ENCODE measurements around the gene EVI2B. TPM values are rescaled to one million over a fixed set of nuclear protein-coding genes. Genes with fewer than 3 reads are reported as not detected.
A peak's percentile ranks its signal among the peaks of the same experiment; 100 is the strongest.
"Not testable (repeated sequence)": the region's sequence is repeated elsewhere in the genome, so short reads cannot be mapped to it uniquely, and the experiment has no call there.

EVI2B gene, protein sequence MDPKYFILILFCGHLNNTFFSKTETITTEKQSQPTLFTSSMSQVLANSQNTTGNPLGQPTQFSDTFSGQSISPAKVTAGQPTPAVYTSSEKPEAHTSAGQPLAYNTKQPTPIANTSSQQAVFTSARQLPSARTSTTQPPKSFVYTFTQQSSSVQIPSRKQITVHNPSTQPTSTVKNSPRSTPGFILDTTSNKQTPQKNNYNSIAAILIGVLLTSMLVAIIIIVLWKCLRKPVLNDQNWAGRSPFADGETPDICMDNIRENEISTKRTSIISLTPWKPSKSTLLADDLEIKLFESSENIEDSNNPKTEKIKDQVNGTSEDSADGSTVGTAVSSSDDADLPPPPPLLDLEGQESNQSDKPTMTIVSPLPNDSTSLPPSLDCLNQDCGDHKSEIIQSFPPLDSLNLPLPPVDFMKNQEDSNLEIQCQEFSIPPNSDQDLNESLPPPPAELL
- total RNA-seq, result 0.52 TPM

DNA sequence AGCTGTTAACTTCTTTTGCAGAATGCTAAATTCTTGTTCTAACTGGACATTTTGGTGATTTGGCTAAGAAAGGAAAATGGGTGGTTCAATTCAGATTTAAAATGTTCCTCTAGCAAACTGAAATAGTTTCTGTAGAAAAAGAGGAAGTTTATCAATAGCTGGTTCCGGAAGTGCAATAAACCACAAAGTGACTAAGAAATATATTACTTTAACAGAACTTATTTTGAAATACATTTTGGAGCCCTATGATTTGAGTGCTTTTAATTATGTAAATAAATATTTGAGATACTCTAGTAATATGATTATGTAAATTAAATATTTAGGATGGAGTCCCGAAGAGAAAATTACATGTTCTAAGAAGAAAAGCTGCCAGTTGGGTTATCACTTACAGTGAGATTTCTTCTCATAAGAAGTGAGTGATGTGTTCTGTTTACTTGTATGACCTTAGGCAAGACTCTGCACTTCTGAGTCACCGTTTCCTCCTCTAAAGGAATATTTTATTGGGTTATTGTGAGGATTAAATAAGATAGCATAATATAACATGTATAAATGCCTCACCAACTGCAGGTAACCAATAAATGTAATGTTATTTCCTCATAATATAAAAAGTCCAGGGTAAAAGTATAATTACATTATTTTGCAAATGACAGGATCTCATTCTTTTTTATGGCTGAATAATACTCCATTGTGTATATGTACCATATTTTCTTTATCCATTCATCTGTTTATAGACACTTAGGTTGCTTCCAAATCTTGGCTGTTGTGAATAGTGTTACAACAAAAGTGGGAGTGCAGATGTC lies at the start of gene EVI2B:
TSS of gene EVI2B (minus strand) at position 73 of the 800 bp plus-strand sequence. CDS start 8,445 bp downstream, outside the sequence.
- Histone ChIP-seq H3K4me3 (ENCODE audit: low read length in 3 of 3) (no peak within 1 kb of the TSS), H3K27me3 (ENCODE audit: control insufficient read depth in 3 of 3, insufficient read depth in 3 of 3, low read length in 3 of 3) (no peaks in the 10 kb centered on the region), H3K4me1 (ENCODE audit: control insufficient read depth in 3 of 3, insufficient read depth in 3 of 3, low read length in 3 of 3) (no peaks in the 10 kb centered on the region), H3K36me3 (ENCODE audit: control insufficient read depth in 3 of 3, insufficient read depth in 3 of 3, low read length in 3 of 3) (no peaks in the 10 kb centered on the region), H3K9me3 (ENCODE audit: control insufficient read depth in 3 of 3, low read length in 3 of 3) (no peaks in the 10 kb centered on the region), H3K27ac (ENCODE audit: low read depth, low read length) (peak within 1 kb of the TSS; percentile 27), H3K9ac (ENCODE audit: low read depth in 1 of 3, low read length in 3 of 3) (no peak within 1 kb of the TSS)

DNA sequence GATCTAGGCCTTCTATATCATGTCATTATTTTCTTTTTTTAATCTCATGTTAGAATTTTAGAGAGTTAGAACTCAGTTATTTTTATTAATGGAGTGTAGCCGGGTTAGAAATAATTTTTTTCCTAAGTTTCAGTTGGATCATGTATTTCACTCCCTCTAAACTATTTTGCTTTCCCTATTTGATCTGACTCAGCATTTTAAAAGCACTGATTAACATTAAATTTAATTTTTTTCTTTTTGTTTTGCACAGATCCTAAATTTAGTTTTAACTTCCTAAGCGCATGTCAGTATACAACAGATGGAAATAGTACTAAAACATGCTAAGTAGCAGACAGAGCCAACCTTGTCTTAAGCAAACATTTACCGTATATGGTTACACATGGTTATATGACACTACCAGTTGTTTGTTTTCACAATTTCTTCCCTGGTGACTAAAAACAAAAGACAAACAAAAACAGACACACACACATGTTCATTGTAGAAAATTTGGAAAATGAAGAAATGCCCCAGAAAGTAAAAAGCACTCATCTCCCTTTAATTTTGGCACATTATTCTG lies 44.1 kb upstream of the EVI2B start:
- no peak overlapping the region for H3K27ac ChIP-seq (ENCODE audit: low read depth, low read length)
- H3K9ac ChIP-seq (ENCODE audit: low read depth in 1 of 3, low read length in 3 of 3), result no peak overlapping the region
- no peaks in the 10 kb centered on the region for H3K27me3 ChIP-seq (ENCODE audit: control insufficient read depth in 3 of 3, insufficient read depth in 3 of 3, low read length in 3 of 3)
- H3K4me3 ChIP-seq (ENCODE audit: low read length in 3 of 3), result no peak overlapping the region
- peaks cover 4 to 26% (median 20%) of the 10 kb centered on the region in 3 donors for H3K36me3 ChIP-seq (ENCODE audit: control insufficient read depth in 3 of 3, insufficient read depth in 3 of 3, low read length in 3 of 3)
- no peaks in the 10 kb centered on the region for H3K4me1 ChIP-seq (ENCODE audit: control insufficient read depth in 3 of 3, insufficient read depth in 3 of 3, low read length in 3 of 3)
- H3K9me3 ChIP-seq (ENCODE audit: control insufficient read depth in 3 of 3, low read length in 3 of 3), result no peaks in the 10 kb centered on the region

DNA sequence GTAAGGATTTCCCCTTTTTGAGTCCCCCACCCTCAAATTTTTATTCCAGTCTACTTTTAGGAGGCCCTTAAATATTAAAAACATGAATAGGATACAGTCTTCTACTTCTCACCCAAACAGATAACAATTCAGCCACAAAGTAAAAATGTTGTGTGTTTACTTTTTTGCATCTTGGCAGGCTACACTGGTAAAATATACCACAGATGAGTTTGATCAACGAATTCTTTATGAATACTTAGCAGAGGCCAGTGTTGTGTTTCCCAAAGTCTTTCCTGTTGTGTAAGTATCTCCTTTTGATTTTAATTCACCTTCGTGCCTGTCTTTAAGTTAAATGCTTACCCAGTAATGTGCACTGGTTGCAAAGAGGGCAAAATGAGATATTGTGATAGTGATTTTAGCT lies 43.2 kb upstream of the EVI2B start:
- no peaks in the 10 kb centered on the region for H3K9me3 ChIP-seq (ENCODE audit: control insufficient read depth in 3 of 3, low read length in 3 of 3)
- H3K9ac ChIP-seq (ENCODE audit: low read depth in 1 of 3, low read length in 3 of 3), result no peak overlapping the region
- no peaks in the 10 kb centered on the region for H3K27me3 ChIP-seq (ENCODE audit: control insufficient read depth in 3 of 3, insufficient read depth in 3 of 3, low read length in 3 of 3)
- peaks cover 4 to 31% (median 20%) of the 10 kb centered on the region in 3 donors for H3K36me3 ChIP-seq (ENCODE audit: control insufficient read depth in 3 of 3, insufficient read depth in 3 of 3, low read length in 3 of 3)
- no peak overlapping the region for H3K4me3 ChIP-seq (ENCODE audit: low read length in 3 of 3)
- no peaks in the 10 kb centered on the region for H3K4me1 ChIP-seq (ENCODE audit: control insufficient read depth in 3 of 3, insufficient read depth in 3 of 3, low read length in 3 of 3)
- no peak overlapping the region for H3K27ac ChIP-seq (ENCODE audit: low read depth, low read length)

DNA sequence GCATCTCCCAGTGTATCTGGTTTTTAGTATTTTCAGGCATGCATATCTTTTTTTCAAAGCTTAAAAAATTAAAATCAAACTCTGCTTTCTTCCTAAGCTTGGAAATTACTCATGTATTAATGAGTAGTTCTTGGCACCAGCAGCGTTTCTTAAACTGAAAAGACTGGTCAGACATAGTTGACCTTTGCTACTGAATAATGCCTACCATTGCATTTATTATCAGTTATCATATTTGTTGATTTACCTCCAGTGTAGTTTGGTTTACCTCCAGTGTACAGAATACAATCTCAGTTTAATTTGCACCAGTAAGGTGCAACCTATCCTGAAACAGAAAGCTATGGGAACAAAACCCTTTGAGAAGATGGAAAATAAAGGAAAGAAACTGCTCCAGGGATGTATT lies 42.1 kb upstream of the EVI2B start:
- Histone ChIP-seq H3K27ac (ENCODE audit: low read depth, low read length) (no peak overlapping the region), H3K36me3 (ENCODE audit: control insufficient read depth in 3 of 3, insufficient read depth in 3 of 3, low read length in 3 of 3) (peaks cover 4 to 33% (median 18%) of the 10 kb centered on the region in 3 donors), H3K9me3 (ENCODE audit: control insufficient read depth in 3 of 3, low read length in 3 of 3) (no peaks in the 10 kb centered on the region)

DNA sequence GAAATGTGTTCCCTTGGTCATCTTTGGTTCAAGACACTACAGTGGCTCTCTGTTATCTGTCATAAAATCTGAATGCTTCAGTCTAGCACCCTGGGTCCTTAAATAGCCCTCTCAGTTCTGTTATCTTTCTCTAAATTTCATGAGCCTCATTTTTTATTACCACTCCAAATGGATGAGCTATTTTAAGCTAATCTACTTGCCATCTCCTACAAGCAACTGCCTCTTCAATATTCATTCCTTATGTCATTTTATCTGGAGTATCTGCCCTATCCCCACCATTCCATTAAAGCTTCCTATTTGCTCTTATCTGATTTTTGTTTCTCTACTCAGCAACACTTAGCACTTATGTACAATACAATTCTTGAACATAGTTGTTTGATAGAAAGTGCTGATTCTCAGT lies 35.6 kb upstream of the EVI2B start:
- H3K9me3 ChIP-seq (ENCODE audit: control insufficient read depth in 3 of 3, low read length in 3 of 3), result no peaks in the 10 kb centered on the region
- peaks cover 5 to 21% (median 20%) of the 10 kb centered on the region in 3 donors for H3K36me3 ChIP-seq (ENCODE audit: control insufficient read depth in 3 of 3, insufficient read depth in 3 of 3, low read length in 3 of 3)
- no peak overlapping the region for H3K27ac ChIP-seq (ENCODE audit: low read depth, low read length)
- H3K27me3 ChIP-seq (ENCODE audit: control insufficient read depth in 3 of 3, insufficient read depth in 3 of 3, low read length in 3 of 3), result no peaks in the 10 kb centered on the region
- H3K9ac ChIP-seq (ENCODE audit: low read depth in 1 of 3, low read length in 3 of 3), result no peak overlapping the region
- H3K4me3 ChIP-seq (ENCODE audit: low read length in 3 of 3), result no peak overlapping the region
- no peaks in the 10 kb centered on the region for H3K4me1 ChIP-seq (ENCODE audit: control insufficient read depth in 3 of 3, insufficient read depth in 3 of 3, low read length in 3 of 3)

More for the DNA sequence above, 42.1 kb upstream of the EVI2B start:
- no peak overlapping the region for H3K9ac ChIP-seq (ENCODE audit: low read depth in 1 of 3, low read length in 3 of 3)
- H3K4me3 ChIP-seq (ENCODE audit: low read length in 3 of 3), result no peak overlapping the region
- H3K27me3 ChIP-seq (ENCODE audit: control insufficient read depth in 3 of 3, insufficient read depth in 3 of 3, low read length in 3 of 3), result no peaks in the 10 kb centered on the region
- H3K4me1 ChIP-seq (ENCODE audit: control insufficient read depth in 3 of 3, insufficient read depth in 3 of 3, low read length in 3 of 3), result no peaks in the 10 kb centered on the region

DNA sequence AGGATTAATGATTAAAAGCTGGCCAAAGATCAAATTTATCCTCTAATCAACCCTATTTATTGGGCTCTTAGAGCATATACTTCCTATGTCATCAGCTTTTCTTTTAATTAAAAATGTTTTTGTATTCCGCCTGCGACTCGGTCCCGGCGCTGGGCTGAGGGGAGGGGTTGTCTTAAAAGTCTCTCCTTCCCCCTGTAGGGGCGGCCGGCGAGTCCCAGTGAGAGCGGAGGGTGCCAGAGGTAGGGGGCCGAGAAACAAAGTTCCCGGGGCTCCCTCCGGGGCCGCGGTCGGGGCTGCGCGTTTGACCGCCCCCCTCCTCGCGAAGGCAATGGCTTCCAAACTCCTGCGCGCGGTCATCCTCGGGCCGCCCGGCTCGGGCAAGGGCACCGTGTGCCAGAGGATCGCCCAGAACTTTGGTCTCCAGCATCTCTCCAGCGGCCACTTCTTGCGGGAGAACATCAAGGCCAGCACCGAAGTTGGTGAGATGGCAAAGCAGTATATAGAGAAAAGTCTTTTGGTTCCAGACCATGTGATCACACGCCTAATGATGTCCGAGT lies 31.4 kb upstream of the EVI2B start:
- peaks cover 6 to 21% (median 7%) of the 10 kb centered on the region in 3 donors for H3K36me3 ChIP-seq (ENCODE audit: control insufficient read depth in 3 of 3, insufficient read depth in 3 of 3, low read length in 3 of 3)
- not testable (repeated sequence) for H3K4me1 ChIP-seq (ENCODE audit: control insufficient read depth in 3 of 3, insufficient read depth in 3 of 3, low read length in 3 of 3); H3K27me3 ChIP-seq (ENCODE audit: control insufficient read depth in 3 of 3, insufficient read depth in 3 of 3, low read length in 3 of 3); H3K27ac ChIP-seq (ENCODE audit: low read depth, low read length); H3K9me3 ChIP-seq (ENCODE audit: control insufficient read depth in 3 of 3, low read length in 3 of 3); H3K9ac ChIP-seq (ENCODE audit: low read depth in 1 of 3, low read length in 3 of 3); H3K4me3 ChIP-seq (ENCODE audit: low read length in 3 of 3)

DNA sequence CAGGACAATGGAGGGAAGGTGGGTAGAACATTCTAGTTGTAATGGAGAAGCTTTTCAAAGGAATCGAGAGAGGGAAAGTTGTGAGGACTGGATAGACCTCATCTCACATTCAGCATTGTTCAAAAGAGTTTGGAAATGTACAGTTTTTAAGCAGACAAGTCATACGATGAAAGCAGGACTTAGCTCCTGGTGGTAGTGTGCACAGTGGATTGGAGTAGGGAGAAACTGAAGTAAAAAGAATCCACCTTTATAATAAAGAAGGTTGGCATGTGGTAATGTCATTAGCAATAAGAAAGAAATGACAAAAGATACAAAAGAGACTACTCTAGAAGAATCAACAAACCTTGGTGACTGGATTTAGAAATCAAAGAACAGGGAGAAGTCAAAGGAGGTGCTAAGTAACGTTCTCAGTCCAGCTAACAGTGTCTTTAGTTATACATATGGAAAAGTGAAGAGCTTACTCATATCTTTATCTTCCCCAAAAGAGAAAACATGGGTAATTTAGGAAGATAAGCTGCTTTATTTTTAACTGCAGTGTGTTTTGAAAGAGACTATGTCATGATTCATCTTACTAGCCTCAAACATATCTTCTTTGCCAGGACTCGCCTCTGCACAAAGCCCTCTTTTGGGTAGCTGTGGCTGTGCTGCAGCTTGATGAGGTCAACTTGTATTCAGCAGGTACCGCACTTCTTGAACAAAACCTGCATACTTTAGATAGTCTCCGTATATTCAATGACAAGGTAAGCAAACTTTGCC lies 26.2 kb upstream of the EVI2B start:
- no peaks in the 10 kb centered on the region for H3K4me1 ChIP-seq (ENCODE audit: control insufficient read depth in 3 of 3, insufficient read depth in 3 of 3, low read length in 3 of 3)
- no peaks in the 10 kb centered on the region for H3K9me3 ChIP-seq (ENCODE audit: control insufficient read depth in 3 of 3, low read length in 3 of 3)
- H3K27ac ChIP-seq (ENCODE audit: low read depth, low read length), result no peak overlapping the region
- no peak overlapping the region for H3K9ac ChIP-seq (ENCODE audit: low read depth in 1 of 3, low read length in 3 of 3)
- H3K4me3 ChIP-seq (ENCODE audit: low read length in 3 of 3), result no peak overlapping the region
- peaks cover 14 to 28% (median 16%) of the 10 kb centered on the region in 3 donors for H3K36me3 ChIP-seq (ENCODE audit: control insufficient read depth in 3 of 3, insufficient read depth in 3 of 3, low read length in 3 of 3)
- H3K27me3 ChIP-seq (ENCODE audit: control insufficient read depth in 3 of 3, insufficient read depth in 3 of 3, low read length in 3 of 3), result no peaks in the 10 kb centered on the region

DNA sequence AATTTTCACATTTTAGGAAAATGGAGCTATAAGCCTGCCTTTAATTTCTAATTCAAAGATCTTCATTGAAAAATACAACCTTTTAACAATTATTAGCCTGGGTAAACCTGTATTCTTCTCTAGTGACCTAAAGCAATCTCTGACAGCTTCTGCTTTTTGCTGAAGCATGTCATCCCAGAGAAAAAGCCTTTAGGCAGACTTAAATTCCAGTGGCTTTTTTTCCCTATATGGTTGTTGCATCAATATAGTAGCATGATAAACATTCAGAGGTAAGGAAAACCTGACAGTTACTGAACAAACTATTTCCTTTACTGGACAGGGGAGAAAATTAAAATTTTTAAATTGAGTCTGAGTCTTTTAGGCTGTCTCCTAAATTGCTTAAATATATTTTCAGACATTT lies 15.4 kb upstream of the EVI2B start:
- Histone ChIP-seq H3K4me3 (ENCODE audit: low read length in 3 of 3) (no peak overlapping the region), H3K9ac (ENCODE audit: low read depth in 1 of 3, low read length in 3 of 3) (no peak overlapping the region), H3K27me3 (ENCODE audit: control insufficient read depth in 3 of 3, insufficient read depth in 3 of 3, low read length in 3 of 3) (no peaks in the 10 kb centered on the region), H3K4me1 (ENCODE audit: control insufficient read depth in 3 of 3, insufficient read depth in 3 of 3, low read length in 3 of 3) (no peaks in the 10 kb centered on the region), H3K36me3 (ENCODE audit: control insufficient read depth in 3 of 3, insufficient read depth in 3 of 3, low read length in 3 of 3) (peaks cover 3 to 18% (median 12%) of the 10 kb centered on the region in 3 donors), H3K27ac (ENCODE audit: low read depth, low read length) (no peak overlapping the region), H3K9me3 (ENCODE audit: control insufficient read depth in 3 of 3, low read length in 3 of 3) (no peaks in the 10 kb centered on the region)

DNA sequence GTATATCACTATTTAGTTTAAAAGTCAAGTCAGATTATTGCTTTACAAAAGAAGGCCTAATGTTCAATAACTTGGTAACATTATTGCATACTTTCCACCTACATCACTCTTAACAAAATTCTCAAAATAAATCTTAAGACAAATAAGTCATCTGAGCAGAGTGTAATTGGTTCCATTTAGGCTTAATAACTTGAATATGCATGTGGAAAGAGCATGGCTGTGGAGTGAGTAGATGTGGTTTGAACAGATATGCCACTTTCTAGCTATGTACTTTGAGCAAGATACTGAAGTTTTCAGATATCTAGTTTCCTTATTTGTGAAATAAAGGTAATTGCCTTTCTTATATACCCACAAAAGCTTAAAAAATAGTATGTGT lies 14.3 kb upstream of the EVI2B start:
- Histone ChIP-seq H3K9me3 (ENCODE audit: control insufficient read depth in 3 of 3, low read length in 3 of 3) (no peaks in the 10 kb centered on the region), H3K27me3 (ENCODE audit: control insufficient read depth in 3 of 3, insufficient read depth in 3 of 3, low read length in 3 of 3) (no peaks in the 10 kb centered on the region), H3K4me1 (ENCODE audit: control insufficient read depth in 3 of 3, insufficient read depth in 3 of 3, low read length in 3 of 3) (no peaks in the 10 kb centered on the region), H3K36me3 (ENCODE audit: control insufficient read depth in 3 of 3, insufficient read depth in 3 of 3, low read length in 3 of 3) (peaks cover 3 to 18% (median 10%) of the 10 kb centered on the region in 3 donors), H3K27ac (ENCODE audit: low read depth, low read length) (no peak overlapping the region), H3K9ac (ENCODE audit: low read depth in 1 of 3, low read length in 3 of 3) (no peak overlapping the region), H3K4me3 (ENCODE audit: low read length in 3 of 3) (no peak overlapping the region)
